Suprapubic skin (tissue), 4 donors: Measurements from ENCODE around the gene TST. TPM values are rescaled to one million over a fixed set of nuclear protein-coding genes. Genes with fewer than 3 reads are reported as not detected.
A peak's percentile ranks its signal among the peaks of the same experiment; 100 is the strongest.

Source experiments
- DNase-seq, 2 donors: peaks; one replicate each; pipeline ENCODE4 v3.0.0-alpha.2; 2019; ENCODE audit warnings: low spot score in 2 of 2
- H3K27ac ChIP-seq: fragments of 200-600 bp; sonication (generic); one replicate; pipeline ENCODE4 v1.5.1; 2019
- H3K27me3 ChIP-seq: fragments of 200-600 bp; sonication (generic); one replicate; pipeline ENCODE4 v1.5.1; 2019
- H3K36me3 ChIP-seq: fragments of 200-600 bp; sonication (generic); one replicate; pipeline ENCODE4 v1.5.1; 2019
- H3K4me1 ChIP-seq: fragments of 200-600 bp; sonication (generic); one replicate; pipeline ENCODE4 v1.5.1; 2019
- H3K4me3 ChIP-seq: fragments of 200-600 bp; sonication (generic); one replicate; pipeline ENCODE4 v1.5.1; 2019; ENCODE audit warnings: mild to moderate bottlenecking
- H3K9me3 ChIP-seq: fragments of 200-600 bp; sonication (generic); one replicate; pipeline ENCODE4 v1.5.1; 2019
- CTCF ChIP-seq, 2 donors: fragments of 200-600 bp in 1 of 2; fragments of 450-650 bp in 1 of 2; sonication (generic) in 1 of 2; IDR thresholded peaks; one replicate each; pipeline ENCODE4 v1.5.1; 2016 to 2019; ENCODE audit warnings: antibody characterized with exemption in 2 of 2, mild to moderate bottlenecking in 1 of 2, moderate library complexity in 1 of 2
- EP300 ChIP-seq: sonication (generic); formaldehyde crosslinking; IDR thresholded peaks from one replicate; pipeline ENCODE4 v1.6.1; 2017; ENCODE audit warnings: antibody characterized with exemption
- POLR2A ChIP-seq, 2 donors: fragments of 450-650 bp; IDR thresholded peaks; one replicate each; pipeline ENCODE4 v1.6.1; 2017; ENCODE audit warnings: antibody characterized with exemption in 2 of 2, mild to moderate bottlenecking in 2 of 2, moderate library complexity in 2 of 2
- POLR2AphosphoS5 ChIP-seq, 3 donors: sonication (generic); formaldehyde crosslinking; IDR thresholded peaks; one replicate each; pipeline ENCODE4 v1.6.1; 2017; ENCODE audit warnings: antibody characterized with exemption in 3 of 3
- WGBS: methylation state at CpG from one replicate; pipeline ENCODE4 v1.1.5; 2018; 5-methylcytosine and 5-hydroxymethylcytosine counted together
- total RNA-seq, 4 donors: library from RNA; depleted of rRNA; stranded (reverse); fragments of >200 nt; gene quantifications; one replicate each; pipeline ENCODE4 v1.1.0, GENCODE V29; 2016

Gene TST
- total RNA-seq, 4 donors from 2014 or later = 23.2 to 56.3 (median 52.4) TPM

- WGBS = 40% methylated on average over 8 of the region's 16 CpGs
- Histone ChIP-seq H3K9me3 (no peaks in the 10 kb centered on the region), H3K27me3 (no peaks in the 10 kb centered on the region), H3K27ac (peak overlapping the region; percentile 21), H3K4me1 (peaks cover 38% of the 10 kb centered on the region), H3K4me3 (no peak overlapping the region), H3K36me3 (peaks cover 26% of the 10 kb centered on the region)
- DNase-seq = no peak
- TF ChIP-seq POLR2A (IDR thresholded peaks at IDR 0.05) (no peak), POLR2AphosphoS5 (IDR thresholded peaks at IDR 0.05) (no peak), CTCF (IDR thresholded peaks at IDR 0.05) (no peak), EP300 (no peak)
Measured at GRCh38 chr22:37053310-37054055, 34.2 kb upstream of the TST start.

GRCh38 chr22:37052386-37053309, 33.4 kb upstream of the TST start:
- no peak for DNase-seq
- Histone ChIP-seq H3K36me3 (peaks cover 17% of the 10 kb centered on the region), H3K27ac (peak overlapping the region; percentile 21), H3K4me1 (peaks cover 38% of the 10 kb centered on the region), H3K27me3 (no peaks in the 10 kb centered on the region), H3K9me3 (no peaks in the 10 kb centered on the region), H3K4me3 (peak overlapping the region; percentile 60)
- WGBS = 85% methylated on average over 22 of the region's 25 CpGs
- TF ChIP-seq POLR2A (IDR thresholded peaks at IDR 0.05) = no peak

- no peak within 1 kb of the TSS for H3K27ac ChIP-seq
- H3K36me3 ChIP-seq = peaks cover 9% of the 10 kb centered on the region
- peak in 1 of 2 donors; percentile 69 for DNase-seq
- TF ChIP-seq CTCF (IDR thresholded peaks at IDR 0.05) (no peak), EP300 (no peak), POLR2A (IDR thresholded peaks at IDR 0.05) (no peak), POLR2AphosphoS5 (IDR thresholded peaks at IDR 0.05) (no peak)
- H3K27me3 ChIP-seq = no peaks in the 10 kb centered on the region
- H3K4me3 ChIP-seq = peak within 1 kb of the TSS; percentile 60
- H3K9me3 ChIP-seq = no peaks in the 10 kb centered on the region
- peaks cover 38% of the 10 kb centered on the region for H3K4me1 ChIP-seq
- WGBS = 10% methylated on average over 16 of the region's 89 CpGs
Measured at GRCh38 chr22:37051391-37052385, 32.4 kb upstream of the TST start, which contains the start of gene KCTD17. TSS of gene KCTD17 (plus strand) at chr22:37051742. CDS start at chr22:37051761, 19 bp downstream.

GRCh38 chr22:37050913-37051312, 31.7 kb upstream of the TST start:
- H3K4me3 ChIP-seq = no peak overlapping the region
- H3K27ac ChIP-seq = no peak overlapping the region
- WGBS = 74% methylated on average over 6 of the region's 6 CpGs

More at GRCh38 chr22:37050913-37051312, 31.7 kb upstream of the TST start:
- no peak for TF ChIP-seq POLR2A (IDR thresholded peaks at IDR 0.05)
- no peak for TF ChIP-seq POLR2AphosphoS5 (IDR thresholded peaks at IDR 0.05)
- TF ChIP-seq EP300 = no peak
- TF ChIP-seq CTCF (IDR thresholded peaks at IDR 0.05) = no peak
- no peak for DNase-seq
- Histone ChIP-seq H3K27me3 (no peaks in the 10 kb centered on the region), H3K9me3 (no peaks in the 10 kb centered on the region), H3K36me3 (peaks cover 1% of the 10 kb centered on the region), H3K4me1 (peaks cover 38% of the 10 kb centered on the region)
